ENCODE measurements around the gene GSE1. TPM values are rescaled to one million over a fixed set of nuclear protein-coding genes. Genes with fewer than 3 reads are reported as not detected.

Gene GSE1
- total RNA-seq, 4 donors from 2014 or later: 23.4 to 65.5 (median 52.5) TPM

GRCh38 chr16:85715169-85716021 lies 102.3 kb downstream of the GSE1 start:
- no peak overlapping the region for H3K27ac ChIP-seq
- WGBS, 2 donors (ENCODE audit: low coverage in 1 of 2): 62 to 65% methylated on average over 7 to 17 of the region's 22 CpGs

GRCh38 chr16:85716022-85716679 lies 103.0 kb downstream of the GSE1 start:
- ATAC-seq: no peak
- no peaks in the 10 kb centered on the region for H3K36me3 ChIP-seq
- H3K27me3 ChIP-seq: no peaks in the 10 kb centered on the region
- H3K27ac ChIP-seq: no peak overlapping the region
- WGBS, 2 donors (ENCODE audit: low coverage in 1 of 2): 37 to 60% methylated on average over 1 to 9 of the region's 9 CpGs
- peaks cover 0 to 14% (median 0%) of the 10 kb centered on the region in 3 donors for H3K9me3 ChIP-seq
- TF ChIP-seq CTCF (IDR thresholded peaks at IDR 0.05) (no peak), POLR2A (IDR thresholded peaks at IDR 0.05) (no peak), EP300 (IDR thresholded peaks at IDR 0.05) (no peak), POLR2AphosphoS5 (IDR thresholded peaks at IDR 0.05) (no peak)
- H3K4me3 ChIP-seq: no peak overlapping the region
- peaks cover 0 to 27% (median 0%) of the 10 kb centered on the region in 3 donors for H3K4me1 ChIP-seq

More at GRCh38 chr16:85715169-85716021, 102.3 kb downstream of the GSE1 start:
- no peak overlapping the region for H3K4me3 ChIP-seq
- H3K9me3 ChIP-seq: peaks cover 0 to 14% (median 0%) of the 10 kb centered on the region in 3 donors
- TF ChIP-seq POLR2A (IDR thresholded peaks at IDR 0.05) (no peak), POLR2AphosphoS5 (IDR thresholded peaks at IDR 0.05) (no peak), CTCF (IDR thresholded peaks at IDR 0.05) (no peak), EP300 (IDR thresholded peaks at IDR 0.05) (no peak)
- no peak for ATAC-seq
- no peaks in the 10 kb centered on the region for H3K36me3 ChIP-seq
- no peaks in the 10 kb centered on the region for H3K27me3 ChIP-seq
- H3K4me1 ChIP-seq: peaks cover 0 to 27% (median 0%) of the 10 kb centered on the region in 3 donors

- Histone ChIP-seq H3K9me3 (peaks cover 0 to 12% (median 0%) of the 10 kb centered on the region in 3 donors), H3K27me3 (no peaks in the 10 kb centered on the region), H3K36me3 (no peaks in the 10 kb centered on the region), H3K4me1 (peaks cover 0 to 27% (median 0%) of the 10 kb centered on the region in 3 donors), H3K27ac (no peak overlapping the region), H3K4me3 (no peak overlapping the region)
- 28% methylated on average over 2 of the region's 3 CpGs; no CpG with 5 or more reads in 1 of the 2 donors for WGBS, 2 donors (ENCODE audit: low coverage in 1 of 2)
- TF ChIP-seq POLR2AphosphoS5 (IDR thresholded peaks at IDR 0.05) (no peak), POLR2A (IDR thresholded peaks at IDR 0.05) (no peak), EP300 (IDR thresholded peaks at IDR 0.05) (no peak), CTCF (IDR thresholded peaks at IDR 0.05) (no peak)
- no peak for ATAC-seq
Observed at GRCh38 chr16:85716680-85717038, 103.5 kb downstream of the GSE1 start.

GRCh38 chr16:85717393-85718152 lies 104.5 kb downstream of the GSE1 start:
- 7% methylated on average over 3 of the region's 21 CpGs; no CpG with 5 or more reads in 1 of the 2 donors for WGBS, 2 donors (ENCODE audit: low coverage in 1 of 2)
- Histone ChIP-seq H3K4me3 (no peak overlapping the region), H3K27me3 (no peaks in the 10 kb centered on the region), H3K9me3 (peaks cover 0 to 3% (median 0%) of the 10 kb centered on the region in 3 donors), H3K4me1 (peaks cover 0 to 27% (median 0%) of the 10 kb centered on the region in 3 donors), H3K27ac (no peak overlapping the region), H3K36me3 (no peaks in the 10 kb centered on the region)
- TF ChIP-seq EP300 (IDR thresholded peaks at IDR 0.05) (no peak), POLR2AphosphoS5 (IDR thresholded peaks at IDR 0.05) (no peak), CTCF (IDR thresholded peaks at IDR 0.05) (peak in 3 of 4 experiments; percentile 58 to 81 (median 68)), POLR2A (IDR thresholded peaks at IDR 0.05) (no peak)
- ATAC-seq: peak; percentile 61
